ENCODE data around the gene BICD1.

Gene BICD1

DNA sequence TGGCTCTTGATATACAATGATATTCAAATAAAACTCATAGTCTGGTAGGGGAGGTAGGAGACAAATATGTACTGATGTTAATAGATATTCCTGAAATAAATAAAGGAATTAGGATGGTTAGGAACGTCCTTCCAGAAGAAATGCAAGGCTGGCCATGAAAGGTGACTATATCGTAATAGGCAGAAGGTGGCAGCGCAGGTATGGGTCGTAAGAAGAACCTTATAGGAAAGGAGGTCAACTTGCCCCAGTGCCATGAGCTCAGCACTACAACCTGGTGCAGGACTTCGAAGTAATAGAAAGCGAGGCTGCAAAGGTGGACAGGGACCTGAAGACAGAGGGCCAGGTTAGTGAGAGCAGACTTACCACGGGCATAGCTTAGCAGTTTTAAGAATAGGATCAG lies 237.4 kb downstream of the BICD1 start:
- DNase-seq (ENCODE audit: low read depth), result no peak

DNA sequence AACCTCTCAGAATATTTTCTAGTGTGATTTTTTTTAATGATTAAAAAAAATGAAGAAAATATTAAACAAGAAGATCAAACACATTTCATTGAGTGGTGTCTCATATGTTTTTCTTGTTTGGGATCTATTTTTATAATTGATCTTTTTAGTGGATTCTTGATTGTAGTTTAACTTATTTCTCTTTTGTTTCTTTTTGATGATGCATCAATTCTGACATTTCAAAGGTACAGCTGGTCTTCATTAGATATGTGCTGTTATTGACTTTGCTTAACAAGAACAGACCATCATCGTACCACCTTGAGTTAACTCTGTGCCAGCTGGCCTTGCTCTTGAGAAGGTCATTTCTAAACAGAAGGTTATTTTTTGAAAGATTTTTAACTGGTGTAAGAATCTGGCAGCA lies 246.9 kb downstream of the BICD1 start:
- DNase-seq (ENCODE audit: low read depth), result no peak

DNA sequence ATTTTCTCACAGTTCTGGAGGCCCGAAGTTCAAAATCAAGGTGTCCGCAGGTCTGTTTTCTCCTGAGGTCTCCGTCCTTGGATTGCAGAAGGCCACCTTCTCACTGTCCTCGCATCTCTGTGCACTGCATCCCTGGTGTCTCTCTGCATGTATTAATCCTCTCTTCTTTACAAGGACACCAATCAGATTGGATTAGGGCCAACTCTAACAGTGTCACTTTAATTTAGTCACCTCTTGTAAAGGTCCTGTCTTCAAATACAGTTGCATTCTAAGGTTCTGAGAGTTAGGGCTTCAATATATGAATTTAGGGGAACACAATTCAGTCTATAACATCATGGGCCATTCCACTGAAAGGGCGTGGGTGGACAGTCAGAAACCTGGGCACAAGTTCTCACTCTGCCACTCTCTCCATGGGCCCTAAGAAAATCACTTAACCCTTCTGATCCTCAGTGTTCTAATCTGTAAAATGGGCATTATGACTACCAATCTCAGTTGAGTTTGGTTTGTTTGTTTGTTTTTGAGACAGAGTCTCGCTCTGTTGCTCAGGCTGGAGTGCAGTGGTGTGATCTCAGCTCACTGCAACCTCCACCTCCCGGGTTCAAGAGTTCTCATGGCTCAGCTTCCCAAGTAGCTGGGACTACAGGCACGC lies 251.1 kb downstream of the BICD1 start:
- DNase-seq (ENCODE audit: low read depth), result no peak

DNA sequence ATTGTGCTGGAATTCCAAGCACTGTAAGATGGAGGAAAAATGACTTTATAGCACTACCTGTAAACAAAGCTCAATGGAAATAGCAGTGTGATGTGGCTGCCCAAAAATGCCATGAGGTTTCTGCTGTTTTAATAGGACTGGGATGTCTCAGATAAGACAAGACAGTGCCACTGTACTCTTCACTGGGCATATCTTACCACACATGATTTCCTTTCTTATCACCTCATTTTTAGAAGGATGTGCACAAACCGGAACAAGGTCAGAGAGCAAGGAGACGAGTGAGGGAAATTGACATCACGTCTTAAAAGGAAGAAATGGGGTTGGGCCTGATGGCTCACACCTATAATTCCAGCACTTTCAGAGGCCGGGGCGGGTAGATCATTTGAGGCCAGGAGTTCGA lies 254.3 kb downstream of the BICD1 start:
- DNase-seq (ENCODE audit: low read depth), result no peak

DNA sequence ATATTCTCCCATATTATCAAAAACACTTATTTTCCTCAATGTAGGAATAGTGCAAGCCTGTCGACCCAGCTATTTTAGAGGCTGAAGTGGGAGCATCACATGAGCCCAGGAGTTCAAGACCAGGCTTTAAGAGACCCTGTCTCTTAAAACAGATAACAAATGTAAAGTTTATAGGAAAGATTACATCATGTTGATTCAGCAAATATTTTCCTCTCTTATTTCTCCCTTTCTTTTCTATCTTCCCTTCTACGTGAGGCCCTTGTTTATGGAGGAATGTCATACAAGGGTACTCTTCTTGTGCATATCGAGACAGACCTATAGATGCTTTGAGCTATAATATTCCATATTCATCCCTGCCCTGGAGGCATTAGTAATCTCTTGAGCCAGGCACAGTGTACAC lies 256.2 kb downstream of the BICD1 start:
- DNase-seq (ENCODE audit: low read depth), result no peak

DNA sequence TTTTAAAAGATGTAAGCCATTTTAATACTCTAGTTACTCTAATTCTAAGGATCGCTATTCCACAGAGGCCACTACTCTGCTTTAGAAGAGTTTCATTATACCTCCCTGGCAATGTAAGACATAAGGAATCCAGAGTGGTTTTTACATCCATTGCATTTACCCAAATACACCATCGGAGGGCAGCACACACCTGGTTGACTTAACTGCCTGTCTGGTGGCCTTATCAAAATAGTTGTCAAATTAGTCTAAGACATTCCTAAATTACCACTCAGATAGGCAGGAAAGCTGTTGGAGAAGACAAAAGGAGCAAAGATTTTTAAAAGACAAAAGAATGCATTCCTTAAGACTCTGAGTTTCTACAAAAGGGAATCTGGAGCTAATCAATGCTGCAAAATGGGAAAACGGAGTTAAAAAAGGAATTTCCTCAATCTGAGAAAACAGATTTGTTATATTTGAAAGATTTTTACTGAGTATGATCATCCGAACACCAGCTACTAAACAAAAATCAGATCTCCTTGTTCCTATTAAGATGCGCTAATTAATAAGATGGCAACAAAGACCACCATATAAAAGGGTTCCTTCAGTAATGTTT lies 258.9 kb downstream of the BICD1 start:
- DNase-seq (ENCODE audit: low read depth), result peak; percentile 11

DNA sequence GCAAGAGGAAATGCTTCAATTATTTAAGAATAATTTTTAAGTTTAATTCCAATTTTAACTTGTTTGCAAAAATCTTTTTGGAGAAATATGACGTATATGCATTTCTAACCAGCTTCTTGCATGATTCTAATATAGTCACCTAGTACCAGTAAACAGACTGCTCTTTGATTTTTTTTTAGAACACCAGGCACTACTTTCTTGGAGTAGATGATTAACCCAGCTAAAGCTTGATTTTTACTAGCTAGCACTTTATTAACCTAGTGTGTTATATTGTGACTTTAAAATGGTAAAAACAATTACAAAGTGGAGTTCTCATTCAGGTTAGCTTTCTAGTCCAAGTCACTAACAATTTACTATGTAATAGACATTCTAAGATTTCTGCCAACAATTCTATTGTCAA lies 260.1 kb downstream of the BICD1 start:
- DNase-seq (ENCODE audit: low read depth), result no peak

DNA sequence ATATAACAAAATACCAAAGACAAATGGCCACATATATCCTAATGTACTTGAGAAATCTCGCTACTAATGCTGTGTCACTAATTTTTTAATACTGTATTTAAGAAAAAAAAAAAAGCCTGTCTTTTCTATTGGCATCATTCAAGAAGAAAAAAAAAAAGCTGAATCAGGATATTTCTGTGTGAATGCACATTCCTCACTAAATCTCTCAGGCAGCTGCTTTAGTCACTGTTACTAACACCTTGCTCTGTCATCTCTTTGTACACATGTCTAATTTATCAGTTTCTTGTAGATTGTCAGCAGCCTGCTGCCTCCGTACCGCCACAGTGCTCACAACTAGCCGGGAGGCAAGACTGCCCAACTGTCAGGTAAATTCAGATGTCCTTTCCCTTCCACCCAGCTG lies 260.7 kb downstream of the BICD1 start:
- DNase-seq (ENCODE audit: low read depth), result no peak

DNA sequence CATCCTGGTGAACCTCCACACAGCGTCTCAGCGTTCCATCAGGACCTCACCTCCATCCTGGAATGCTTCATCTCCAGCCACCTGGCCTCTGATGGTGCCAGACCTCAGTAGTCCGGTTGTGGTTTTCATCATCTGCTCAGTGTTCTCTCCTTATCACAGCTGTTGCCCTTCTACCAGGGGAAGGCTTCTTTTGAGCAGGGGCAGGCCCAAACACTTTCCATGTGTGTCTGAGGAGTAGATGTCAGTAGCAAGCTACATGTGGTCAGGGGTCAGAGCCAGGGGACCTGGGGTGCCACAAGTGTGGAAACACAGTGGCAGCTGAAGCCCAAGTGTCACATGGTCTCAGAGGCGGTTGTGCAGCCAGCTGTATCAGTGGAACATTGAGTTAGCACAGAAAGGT lies 262.6 kb downstream of the BICD1 start:
- no peak for DNase-seq (ENCODE audit: low read depth)

DNA sequence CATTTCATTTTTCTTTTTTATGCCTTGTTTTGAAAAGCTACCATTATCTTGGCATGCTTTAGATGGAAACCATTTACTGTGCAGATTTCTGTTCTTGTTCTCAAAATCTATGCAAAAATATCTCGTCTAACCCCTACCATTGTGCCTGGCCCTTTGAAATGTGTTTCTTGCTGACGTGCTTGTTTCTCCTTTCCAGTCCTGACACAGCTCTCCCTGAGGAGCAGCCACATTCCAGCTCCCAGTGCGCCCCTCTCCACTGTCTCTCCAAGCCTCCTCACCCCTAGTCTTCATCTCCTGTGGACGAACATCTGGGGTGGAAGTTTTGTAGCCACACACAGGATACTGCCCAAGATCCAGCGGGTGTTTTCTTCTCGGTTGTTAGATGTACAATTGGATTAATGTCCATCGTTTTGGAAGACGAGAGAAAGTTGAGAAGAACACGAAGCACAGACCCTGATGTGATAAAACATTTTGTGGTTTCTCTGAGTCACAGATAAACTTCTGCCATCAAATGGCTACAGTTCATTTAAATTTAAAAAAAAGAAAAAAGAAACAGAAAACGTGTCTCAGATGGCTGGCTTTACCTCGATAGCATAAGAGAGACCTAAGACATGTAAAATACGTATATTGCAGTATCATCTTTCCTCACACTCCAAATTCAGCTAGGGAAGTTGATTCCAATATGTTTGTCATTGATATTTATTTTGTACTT lies 270.9 kb downstream of the BICD1 start:
- DNase-seq (ENCODE audit: low read depth), result no peak

DNA sequence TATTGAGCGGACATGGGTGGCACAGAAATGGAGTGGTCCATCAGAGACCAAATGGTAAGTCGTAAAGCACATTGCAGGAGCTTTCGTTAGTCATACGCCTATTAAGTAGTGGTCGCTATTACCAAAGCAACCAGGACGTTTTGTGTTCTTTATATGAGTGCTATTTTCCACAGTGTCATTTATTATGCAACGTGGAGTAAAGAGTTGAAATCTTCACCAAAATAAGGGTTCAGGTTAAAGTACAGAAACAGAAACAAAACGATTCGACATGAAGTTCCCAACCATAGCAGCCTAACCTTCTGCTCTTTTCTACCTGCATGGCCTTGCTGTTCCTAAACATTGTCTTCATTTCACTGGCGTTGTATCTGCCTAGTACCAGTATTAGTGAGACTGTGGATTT lies 272.6 kb downstream of the BICD1 start:
- DNase-seq (ENCODE audit: low read depth), result no peak

DNA sequence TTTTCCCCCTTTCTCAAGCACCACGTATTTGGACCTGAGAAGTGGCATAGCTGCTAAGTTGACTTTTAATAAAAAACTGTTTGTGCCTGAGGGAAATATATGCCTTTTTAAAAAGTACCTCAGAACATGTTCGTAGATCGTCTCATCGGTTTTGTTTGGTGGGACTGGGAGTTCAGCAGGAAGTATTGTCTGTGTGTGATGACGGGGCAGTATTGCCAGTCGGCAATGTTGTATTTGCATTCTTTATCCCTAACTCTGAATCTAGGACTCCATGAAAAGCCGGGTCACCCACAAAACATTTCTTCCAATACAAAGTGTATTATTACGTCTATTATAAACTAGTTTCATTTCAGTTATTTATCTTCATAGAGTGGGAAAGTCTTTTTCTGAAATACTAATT lies 273.0 kb downstream of the BICD1 start:
- no peak for DNase-seq (ENCODE audit: low read depth)

DNA sequence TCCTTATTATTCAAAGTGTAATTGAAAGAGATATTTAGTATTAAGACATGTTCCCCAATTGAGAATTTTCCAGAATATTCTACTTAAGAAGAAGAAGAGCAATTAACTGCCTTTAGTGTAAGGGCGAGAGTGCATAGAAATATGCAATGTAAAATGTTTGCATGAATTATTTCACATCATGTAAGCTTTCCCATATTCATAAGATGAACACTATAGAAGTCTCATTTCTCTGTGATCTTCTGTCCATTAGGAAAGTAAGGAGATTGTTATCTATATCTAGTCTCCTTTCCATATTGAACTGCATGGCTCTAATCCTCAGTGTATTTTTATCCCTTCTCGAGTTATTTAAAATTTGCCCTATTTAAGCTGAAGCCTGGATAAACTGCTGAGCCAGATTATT lies 275.6 kb downstream of the BICD1 start:
- DNase-seq (ENCODE audit: low read depth), result no peak

DNA sequence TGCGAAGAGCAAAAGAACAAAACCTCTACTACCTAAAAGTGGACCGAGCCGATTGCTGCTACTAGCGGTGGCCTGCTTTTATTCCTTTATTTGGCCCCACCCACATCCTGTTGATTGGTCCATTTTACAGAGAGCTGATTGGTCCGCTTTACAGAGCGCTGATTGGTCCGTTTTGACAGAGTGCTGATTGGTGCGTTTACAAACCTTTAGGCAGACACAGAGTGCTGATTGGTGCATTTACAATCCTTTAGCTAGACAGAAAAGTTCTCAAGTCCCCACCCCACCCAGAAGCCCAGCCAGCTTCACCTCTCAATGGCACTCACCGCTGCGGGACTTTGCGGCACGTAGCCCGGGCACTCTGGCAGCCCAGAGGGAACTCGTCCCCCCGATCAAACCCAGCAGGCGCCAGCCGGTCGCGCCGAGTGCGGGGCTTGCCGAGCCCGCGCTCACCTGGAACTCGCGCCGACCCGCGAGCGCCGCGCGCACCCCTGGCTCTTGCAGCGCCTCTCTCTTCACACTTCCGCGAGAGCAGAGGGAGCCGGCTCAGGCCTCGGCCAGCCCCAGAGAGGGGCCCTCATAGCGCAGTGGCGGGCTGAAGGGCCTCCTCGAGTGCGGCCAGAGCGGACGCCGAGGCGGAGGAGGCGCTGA lies 284.0 kb downstream of the BICD1 start:
- no peak for DNase-seq (ENCODE audit: low read depth)

DNA sequence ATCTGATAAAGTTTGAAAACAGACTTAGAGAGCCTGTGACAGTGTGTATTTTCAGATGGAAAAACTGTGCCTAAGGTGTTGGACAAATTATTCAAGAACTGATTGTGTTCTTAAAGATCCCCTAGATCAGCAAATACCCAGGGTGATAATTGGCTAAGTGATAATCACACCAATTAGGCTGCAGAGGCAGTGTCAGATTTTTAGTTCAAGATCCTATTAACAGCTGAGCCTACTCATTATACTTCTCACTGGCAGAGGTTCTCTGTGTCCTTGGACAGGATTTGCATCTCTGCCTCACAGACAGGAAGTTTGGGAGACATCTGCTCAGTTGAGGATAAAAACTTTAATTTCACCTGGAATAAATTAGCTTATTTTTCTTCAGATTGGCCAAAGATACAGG lies 288.4 kb downstream of the BICD1 start:
- no peak for DNase-seq (ENCODE audit: low read depth)

DNA sequence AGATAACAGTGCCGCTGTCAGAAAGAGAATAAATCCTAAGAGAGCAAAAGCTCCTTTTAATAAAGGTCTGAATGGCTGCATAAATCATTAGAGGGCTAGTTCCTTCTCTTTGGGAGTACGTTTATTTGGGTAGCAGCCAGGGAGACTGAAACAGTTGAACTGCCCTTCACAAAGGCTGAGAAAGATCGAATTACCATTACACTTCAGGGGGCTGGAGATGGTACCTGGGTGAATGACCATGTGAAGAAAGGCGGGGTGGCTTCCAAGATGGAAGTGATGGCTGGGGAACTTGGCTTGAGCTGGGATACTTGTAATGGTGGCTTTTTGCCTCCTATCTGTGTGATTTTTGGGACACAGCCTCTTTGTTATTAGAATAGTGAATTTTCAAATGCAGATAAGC lies 291.0 kb downstream of the BICD1 start:
- DNase-seq (ENCODE audit: low read depth), result no peak

DNA sequence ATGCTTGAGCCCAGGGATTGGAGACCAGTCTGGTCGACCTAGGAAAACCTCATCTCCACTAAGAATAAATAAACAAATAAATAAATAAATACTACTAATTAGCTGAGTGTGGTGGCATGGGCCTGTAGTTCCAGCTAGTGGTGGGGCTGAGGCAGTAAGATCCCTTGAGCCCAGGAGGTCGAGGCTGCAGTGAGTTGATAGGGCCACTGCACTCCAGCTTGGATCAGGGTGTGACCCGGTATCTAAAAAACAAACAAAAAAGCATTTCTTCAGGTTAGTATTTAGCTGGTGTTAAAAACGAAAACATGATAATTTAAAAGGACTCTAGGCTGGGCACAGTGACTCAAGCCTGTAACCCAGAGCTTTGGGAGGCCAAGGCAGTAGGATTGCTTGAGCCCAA lies 291.5 kb downstream of the BICD1 start:
- no peak for DNase-seq (ENCODE audit: low read depth)

DNA sequence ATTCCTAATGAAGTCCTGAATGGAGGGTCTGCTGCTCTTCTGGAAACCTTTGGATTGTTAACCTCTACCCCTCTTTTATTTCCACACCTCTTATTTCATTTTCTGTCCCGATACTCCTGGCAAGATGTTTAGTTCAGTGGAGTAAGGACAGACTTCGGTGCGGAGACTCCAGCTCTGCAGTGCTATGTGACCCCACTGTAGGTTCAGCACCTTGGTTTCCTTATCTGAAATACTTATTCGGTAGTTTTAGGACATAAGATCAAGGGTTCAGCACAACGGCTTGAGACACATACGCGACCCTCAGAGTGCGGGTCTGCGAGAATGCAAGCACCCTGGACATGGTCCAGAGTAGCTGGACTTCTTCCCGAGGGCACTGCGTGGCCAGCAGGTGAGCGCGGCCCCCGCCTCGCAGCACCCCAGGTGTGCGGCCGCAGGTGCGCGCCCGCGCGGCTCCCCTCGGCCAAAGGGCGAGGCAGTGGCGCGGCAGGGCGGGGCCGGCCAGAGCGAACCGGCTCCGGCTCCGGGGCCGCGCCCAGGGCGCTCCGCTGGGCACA lies 292.2 kb downstream of the BICD1 start:
- no peak for DNase-seq (ENCODE audit: low read depth)

DNA sequence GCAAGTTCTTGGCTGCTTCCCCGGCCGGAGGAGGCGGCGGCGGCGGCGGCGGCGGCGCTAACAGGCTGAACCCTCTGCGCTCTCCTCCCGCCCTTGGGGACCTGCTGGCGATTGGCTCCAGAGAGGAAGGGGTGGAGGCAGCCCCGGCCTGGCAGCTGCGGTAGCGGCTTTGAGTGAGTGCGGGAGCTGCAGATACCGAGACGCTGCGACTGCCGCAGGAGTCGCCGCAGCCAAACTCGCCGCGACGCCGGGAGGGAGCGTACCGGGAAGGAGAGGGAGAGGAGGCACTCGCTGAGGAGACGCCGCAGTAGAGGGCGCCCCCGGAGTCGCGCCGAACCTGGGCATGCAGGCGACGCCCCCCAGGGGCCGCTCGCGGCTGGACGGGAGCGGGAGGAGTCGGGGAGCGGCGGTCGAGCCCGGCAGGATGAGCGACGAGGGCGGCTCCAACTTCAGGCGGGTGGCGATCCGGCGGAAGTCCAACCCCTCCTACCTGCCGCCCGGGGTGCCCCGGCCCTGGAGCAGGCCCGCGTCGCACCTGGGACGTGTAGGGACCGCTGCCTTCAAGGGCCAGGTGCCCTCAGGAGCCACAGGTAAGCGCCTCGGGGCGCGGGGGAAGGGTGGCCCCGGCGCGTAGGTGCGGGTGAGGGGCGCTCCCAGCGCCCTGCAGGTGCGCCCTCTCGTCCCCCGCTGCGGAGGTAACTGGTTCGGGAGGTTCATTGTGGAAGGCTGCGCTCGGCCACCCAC lies 292.9 kb downstream of the BICD1 start, which contains the start of gene FGD4:
FGD4 (plus strand) TSS at position 189 of the 744 bp plus-strand sequence.
- peak; percentile 29 for DNase-seq (ENCODE audit: low read depth)

DNA sequence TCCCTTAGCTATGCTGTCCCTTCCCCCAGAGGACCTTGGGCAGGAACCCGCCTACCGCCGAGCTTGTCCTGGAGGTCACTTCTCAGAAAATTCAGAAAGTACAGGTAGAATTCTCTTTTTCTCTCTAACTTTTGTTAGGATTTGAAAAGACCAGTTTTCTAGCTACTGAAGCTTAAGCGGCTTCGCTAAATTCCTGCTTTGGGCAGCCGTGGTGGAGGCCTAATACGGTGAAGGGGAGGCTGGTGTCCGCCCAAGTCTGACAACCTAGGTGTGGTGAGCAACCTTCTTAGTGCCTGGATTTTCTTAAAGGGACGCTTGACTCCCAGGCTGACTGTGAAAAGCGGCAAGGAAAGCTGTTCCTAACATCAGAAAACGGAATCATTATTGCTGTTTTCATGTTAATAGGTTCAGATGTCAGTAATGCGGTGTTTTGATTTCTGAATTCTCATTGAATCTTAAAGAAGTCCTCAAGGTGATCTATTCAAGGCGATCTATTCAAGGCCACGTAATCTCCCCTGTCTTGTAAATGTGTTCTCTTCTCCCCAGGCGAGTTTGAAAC lies 293.5 kb downstream of the BICD1 start:
- no peak for DNase-seq (ENCODE audit: low read depth)

DNA sequence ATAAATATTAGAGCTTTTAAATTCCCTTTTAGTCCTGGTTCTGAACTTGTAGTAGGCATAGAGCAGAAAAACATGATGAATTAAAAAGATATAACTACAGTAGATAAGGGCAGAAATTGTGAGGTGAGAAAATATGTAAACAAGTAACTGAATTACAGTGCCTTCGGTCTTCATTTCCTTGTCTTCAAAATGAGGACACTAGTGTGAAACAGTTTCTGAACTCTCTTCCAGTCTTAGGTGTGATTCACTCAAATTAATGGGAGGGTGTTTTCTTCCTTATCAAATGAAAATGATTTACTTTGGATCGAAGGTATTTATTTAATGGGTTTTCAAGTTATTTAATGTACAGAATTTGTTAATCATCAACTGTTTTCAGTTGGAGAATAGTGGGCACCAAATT lies 294.2 kb downstream of the BICD1 start:
- no peak for DNase-seq (ENCODE audit: low read depth)

DNA sequence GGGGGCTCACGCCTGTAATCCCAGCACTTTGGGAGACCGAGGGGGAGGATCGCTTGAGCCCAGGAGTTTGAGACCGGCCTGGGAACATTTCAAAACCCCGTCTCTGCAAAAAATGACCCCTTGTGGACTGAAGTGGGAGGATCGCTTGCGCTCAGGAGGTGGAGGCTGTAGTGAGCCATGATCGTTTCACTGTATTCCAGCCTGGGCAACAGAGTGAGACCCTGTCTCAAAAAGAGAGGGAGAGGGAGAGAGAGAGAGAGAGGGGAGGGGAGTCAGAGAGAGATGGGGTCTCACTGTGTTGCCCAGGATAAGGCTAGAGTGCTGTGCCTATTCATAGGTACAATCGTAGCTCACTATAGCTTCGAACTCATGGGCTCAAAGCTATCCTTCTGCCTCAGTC lies 295.5 kb downstream of the BICD1 start:
- no peak for DNase-seq (ENCODE audit: low read depth)
